Uterus (tissue), 4 donors: ENCODE data around the gene TBL2. TPM values are rescaled to one million over a fixed set of nuclear protein-coding genes. Genes with fewer than 3 reads are reported as not detected.
"Not testable (repeated sequence)": the region's sequence is repeated elsewhere in the genome, so short reads cannot be mapped to it uniquely, and the experiment has no call there.

Experiments used
- DNase-seq, 2 donors: peaks; one replicate each; pipeline ENCODE4 v3.0.0-alpha.2; 2019 to 2020
- H3K27ac ChIP-seq, 2 donors: fragments of 200-600 bp; sonication (generic); 1 replicate in 1 of 2; 2 replicates in 1 of 2; pipeline ENCODE4 v1.5.1; 2016 to 2018
- H3K27me3 ChIP-seq, 2 donors: fragments of 200-600 bp; sonication (generic); one replicate each; pipeline ENCODE4 v1.5.1; 2018 to 2019; ENCODE audit warnings: control low read depth in 1 of 2
- H3K36me3 ChIP-seq, 2 donors: fragments of 200-600 bp; sonication (generic); one replicate each; pipeline ENCODE4 v1.5.1; 2019; ENCODE audit warnings: control low read depth in 1 of 2
- H3K4me1 ChIP-seq, 2 donors: fragments of 200-600 bp; sonication (generic); one replicate each; pipeline ENCODE4 v1.5.1; 2018 to 2019; ENCODE audit warnings: control low read depth in 1 of 2
- H3K4me3 ChIP-seq, 2 donors: fragments of 200-600 bp; sonication (generic); 1 replicate in 1 of 2; 2 replicates in 1 of 2; pipeline ENCODE4 v1.5.1; 2018 to 2019; ENCODE audit warnings: mild to moderate bottlenecking in 1 of 2
- H3K9me3 ChIP-seq, 2 donors: fragments of 200-600 bp; sonication (generic); one replicate each; pipeline ENCODE4 v1.5.1; 2019; ENCODE audit warnings: control low read depth in 1 of 2
- POLR2A ChIP-seq, 2 donors: fragments of 450-650 bp; IDR thresholded peaks; one replicate each; pipeline ENCODE4 v1.6.1; 2016; ENCODE audit warnings: antibody characterized with exemption in 2 of 2, mild to moderate bottlenecking in 1 of 2, moderate library complexity in 1 of 2
- intact Hi-C: fragments of 100-400 bp; cut with DNase I; formaldehyde crosslinking; loops from one replicate; pipeline ENCODE4 v1.15.1; 2023; ENCODE audit warnings: low total_unique reads
- total RNA-seq, 4 donors: library from RNA; depleted of rRNA in 3 of 4; stranded (reverse); fragments of >200 nt in 3 of 4; gene quantifications; one replicate each; pipeline versions ENCODE4 v1.1.0 to v1.2.4, GENCODE V29; 2014 to 2023
- TF ChIP-seq, protein P1 (sequence below), 4 experiments: fragments of 200-600 bp in 2 of 4; fragments of 450-650 bp in 2 of 4; sonication (generic) in 2 of 4; IDR thresholded peaks; one replicate each; pipeline ENCODE4 v1.5.1; 2016 to 2019; ENCODE audit warnings: antibody characterized with exemption in 4 of 4, mild to moderate bottlenecking in 2 of 4, moderate library complexity in 1 of 4
- donor health status: DM: yes; HTN: yes; CAD: no.

Gene TBL2
- total RNA-seq, 4 donors from 2014 or later: 21.5 to 106 (median 50.9) TPM

DNA sequence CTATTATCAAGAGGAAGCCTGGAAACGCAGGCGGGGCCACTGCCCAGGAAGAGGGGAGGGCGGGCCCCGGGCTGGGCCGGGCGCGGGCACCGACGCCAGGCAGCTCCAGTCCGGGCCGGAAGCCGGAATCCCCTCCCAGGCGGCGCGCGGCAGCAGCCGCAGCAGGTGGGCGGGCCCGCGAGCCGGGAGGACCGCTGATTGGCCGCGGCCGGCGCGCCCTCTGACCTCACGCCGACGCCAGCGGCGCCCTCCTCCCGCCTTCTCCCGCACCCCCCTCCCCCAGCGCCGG is 21.3 kb downstream of the TBL2 start:
- H3K4me3 ChIP-seq: peak overlapping the region; percentile 58 to 90
- H3K27me3 ChIP-seq: no peaks in the 10 kb centered on the region
- peak overlapping the region; percentile 99 for H3K27ac ChIP-seq
- peak; percentile 88 to 91 for DNase-seq
- H3K4me1 ChIP-seq: no peaks in the 10 kb centered on the region
- no peaks in the 10 kb centered on the region for H3K9me3 ChIP-seq
- TF ChIP-seq, protein P1, sequence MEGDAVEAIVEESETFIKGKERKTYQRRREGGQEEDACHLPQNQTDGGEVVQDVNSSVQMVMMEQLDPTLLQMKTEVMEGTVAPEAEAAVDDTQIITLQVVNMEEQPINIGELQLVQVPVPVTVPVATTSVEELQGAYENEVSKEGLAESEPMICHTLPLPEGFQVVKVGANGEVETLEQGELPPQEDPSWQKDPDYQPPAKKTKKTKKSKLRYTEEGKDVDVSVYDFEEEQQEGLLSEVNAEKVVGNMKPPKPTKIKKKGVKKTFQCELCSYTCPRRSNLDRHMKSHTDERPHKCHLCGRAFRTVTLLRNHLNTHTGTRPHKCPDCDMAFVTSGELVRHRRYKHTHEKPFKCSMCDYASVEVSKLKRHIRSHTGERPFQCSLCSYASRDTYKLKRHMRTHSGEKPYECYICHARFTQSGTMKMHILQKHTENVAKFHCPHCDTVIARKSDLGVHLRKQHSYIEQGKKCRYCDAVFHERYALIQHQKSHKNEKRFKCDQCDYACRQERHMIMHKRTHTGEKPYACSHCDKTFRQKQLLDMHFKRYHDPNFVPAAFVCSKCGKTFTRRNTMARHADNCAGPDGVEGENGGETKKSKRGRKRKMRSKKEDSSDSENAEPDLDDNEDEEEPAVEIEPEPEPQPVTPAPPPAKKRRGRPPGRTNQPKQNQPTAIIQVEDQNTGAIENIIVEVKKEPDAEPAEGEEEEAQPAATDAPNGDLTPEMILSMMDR (IDR thresholded peaks at IDR 0.05): no peak
- no peak for TF ChIP-seq POLR2A (IDR thresholded peaks at IDR 0.05)
- H3K36me3 ChIP-seq: no peaks in the 10 kb centered on the region
- intact Hi-C loops: no loop called here

DNA sequence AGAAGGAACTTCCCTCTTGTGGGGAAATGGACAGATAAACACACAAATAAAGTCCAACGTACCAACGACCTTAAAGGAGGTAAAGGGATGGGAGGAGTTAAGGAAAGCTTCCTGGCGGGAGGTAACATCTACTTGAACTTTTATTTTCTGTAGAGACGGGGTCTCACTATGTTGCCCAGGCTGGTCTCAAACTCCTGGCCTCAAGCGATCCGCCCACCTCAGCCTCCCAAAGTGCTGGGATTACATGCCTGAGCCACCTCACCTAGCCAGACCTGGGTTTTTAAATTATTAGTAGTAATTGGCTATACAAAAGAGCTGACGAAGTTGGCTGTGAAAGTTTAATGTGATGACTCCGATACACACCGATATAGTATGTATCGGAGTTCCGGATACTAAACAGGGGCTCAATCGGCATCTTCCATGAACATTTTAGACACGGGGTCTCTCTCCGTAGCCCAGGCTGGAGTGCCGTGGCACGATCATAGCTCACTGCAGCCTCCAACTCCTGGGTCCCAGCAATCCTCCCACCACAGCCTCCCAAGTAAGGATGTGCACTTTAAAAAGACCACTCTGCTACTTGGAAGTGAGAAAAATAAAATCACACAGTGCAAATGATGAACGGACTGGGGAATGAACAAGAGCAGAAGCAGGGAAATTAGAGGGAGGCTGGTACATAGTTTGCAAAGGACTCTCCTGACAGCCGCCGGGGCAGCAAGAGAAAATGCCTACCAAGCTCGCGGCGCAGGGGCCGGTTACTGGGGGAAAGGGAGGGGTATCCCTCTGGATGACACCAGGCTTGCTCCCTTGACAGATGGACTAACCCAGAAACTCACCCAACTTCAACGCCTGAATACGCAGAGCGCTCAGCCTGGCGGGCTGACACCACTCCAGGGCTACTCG is 21.9 kb downstream of the TBL2 start:
- intact Hi-C loops: no loop called here
- peak overlapping the region; percentile 58 to 90 for H3K4me3 ChIP-seq
- TF ChIP-seq POLR2A (IDR thresholded peaks at IDR 0.05): no peak
- TF ChIP-seq, protein P1 (IDR thresholded peaks at IDR 0.05): no peak

DNA sequence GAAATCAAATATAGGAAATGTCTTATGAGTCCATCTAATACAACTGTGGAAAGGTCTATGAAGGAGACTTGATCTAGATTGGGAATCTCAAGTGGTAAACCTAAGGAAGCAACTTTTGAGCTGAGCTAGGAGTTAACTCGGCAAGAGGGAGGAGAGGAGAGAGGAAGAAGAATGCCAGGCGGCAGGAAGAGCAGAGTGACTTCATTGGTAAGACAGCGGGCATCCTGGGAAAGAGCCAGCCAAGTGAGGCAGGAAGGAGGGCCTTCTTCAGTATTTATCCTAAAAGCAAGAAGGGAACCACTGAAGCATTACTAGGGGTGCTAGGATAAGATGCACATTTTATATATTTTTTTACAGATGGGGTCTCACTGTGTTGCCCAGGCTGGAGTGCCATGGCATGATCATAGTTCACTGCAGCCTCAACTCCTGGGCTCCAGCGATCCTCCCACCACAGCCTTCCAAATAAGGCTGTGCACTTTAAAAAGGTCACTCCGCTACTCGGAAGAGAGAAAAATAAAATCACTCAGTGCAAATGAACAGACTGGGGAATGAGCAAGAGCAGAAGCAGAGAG is 22.9 kb downstream of the TBL2 start:
- H3K4me3 ChIP-seq: no peak overlapping the region
- no peaks in the 10 kb centered on the region for H3K9me3 ChIP-seq
- intact Hi-C loops: no loop called here
- TF ChIP-seq POLR2A (IDR thresholded peaks at IDR 0.05): no peak
- TF ChIP-seq, protein P1 (IDR thresholded peaks at IDR 0.05): no peak
- no peak for DNase-seq
- peak overlapping the region in 1 of 2 donors; percentile 99 for H3K27ac ChIP-seq
- no peaks in the 10 kb centered on the region for H3K4me1 ChIP-seq
- H3K27me3 ChIP-seq: no peaks in the 10 kb centered on the region
- no peaks in the 10 kb centered on the region for H3K36me3 ChIP-seq

More for the DNA sequence above, 21.9 kb downstream of the TBL2 start:
- Histone ChIP-seq H3K9me3 (no peaks in the 10 kb centered on the region), H3K27me3 (no peaks in the 10 kb centered on the region), H3K4me1 (no peaks in the 10 kb centered on the region), H3K36me3 (no peaks in the 10 kb centered on the region), H3K27ac (peak overlapping the region; percentile 99)
- DNase-seq: no peak

DNA sequence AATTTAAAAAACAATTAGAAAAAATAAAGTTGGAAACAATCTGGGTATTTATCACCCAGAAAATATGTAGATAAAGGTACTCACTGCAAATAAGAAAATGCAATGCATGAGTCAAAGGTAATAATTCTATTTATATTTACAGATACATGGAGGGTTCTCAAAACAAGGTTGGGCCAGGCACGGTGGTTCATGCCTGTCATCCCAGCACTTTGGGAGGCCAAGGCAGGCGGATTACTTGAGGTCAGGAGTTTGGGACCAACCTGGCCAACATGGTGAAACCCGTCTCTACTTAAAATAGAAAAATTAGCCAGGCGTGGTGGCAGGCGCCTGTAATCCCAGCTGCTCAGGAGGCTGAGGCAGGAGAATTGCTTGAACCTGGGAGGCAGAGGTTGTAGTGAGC is 28.3 kb downstream of the TBL2 start:
- intact Hi-C loops, H3K4me1 ChIP-seq, H3K36me3 ChIP-seq, H3K27ac ChIP-seq, DNase-seq, H3K4me3 ChIP-seq, H3K9me3 ChIP-seq, H3K27me3 ChIP-seq: not testable (repeated sequence)

DNA sequence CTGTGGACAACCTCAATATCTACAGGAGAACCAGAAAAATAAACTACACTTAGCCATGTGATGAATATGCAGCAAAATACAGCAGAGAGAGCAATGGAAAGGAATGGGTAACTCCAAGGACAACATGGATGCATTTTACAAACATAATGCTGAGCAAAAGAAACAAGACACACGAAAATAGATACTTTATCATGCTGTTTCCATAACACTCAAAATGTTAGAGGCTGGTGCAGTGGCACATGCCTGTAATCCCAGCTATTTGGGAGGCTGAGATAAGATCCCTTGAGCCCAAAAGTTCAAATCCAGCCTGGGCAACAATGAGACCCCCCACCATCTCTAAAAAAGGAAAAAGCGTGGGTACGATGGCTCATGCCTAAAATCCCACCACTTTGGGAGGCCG is 29.2 kb downstream of the TBL2 start:
- DNase-seq: no peak
- intact Hi-C loops: no loop called here
- Histone ChIP-seq H3K36me3 (no peaks in the 10 kb centered on the region), H3K4me1 (no peaks in the 10 kb centered on the region), H3K9me3 (no peaks in the 10 kb centered on the region), H3K27ac (no peak overlapping the region), H3K4me3 (no peak overlapping the region), H3K27me3 (no peaks in the 10 kb centered on the region)
- TF ChIP-seq, protein P1 (IDR thresholded peaks at IDR 0.05): no peak
- TF ChIP-seq POLR2A (IDR thresholded peaks at IDR 0.05): no peak
